Mononuclear cell (primary cell): Measurements from ENCODE around the gene OLFML3. TPM values are rescaled to one million over a fixed set of nuclear protein-coding genes. Genes with fewer than 3 reads are reported as not detected.
"Not testable (repeated sequence)": the region's sequence is repeated elsewhere in the genome, so short reads cannot be mapped to it uniquely, and the experiment has no call there.

Source experiments
- H3K27me3 ChIP-seq: 2 replicates; pipeline ENCODE4 v1.6.0; 2011; ENCODE audit warnings: low read length, control low read depth; ENCODE audit not compliant: insufficient read depth
- H3K4me1 ChIP-seq: 2 replicates; pipeline ENCODE4 v1.5.1; 2011; ENCODE audit warnings: mild to moderate bottlenecking, low read length, control low read depth; ENCODE audit not compliant: insufficient read depth
- H3K4me3 ChIP-seq: 2 replicates; pipeline ENCODE4 v1.5.1; 2011; ENCODE audit warnings: mild to moderate bottlenecking, low read length, moderate library complexity
- H3K9me3 ChIP-seq: 2 replicates; pipeline ENCODE4 v1.5.1; 2011; ENCODE audit warnings: low read depth, mild to moderate bottlenecking, control low read depth, low read length
- total RNA-seq: library from RNA; depleted of rRNA; stranded (reverse); fragments of >200 nt; gene quantifications from one replicate; pipeline ENCODE4 v1.2.3, GENCODE V29; 2012

Gene OLFML3
- total RNA-seq, 1 donor: 4.1 TPM

- not testable (repeated sequence) for H3K9me3 ChIP-seq, H3K27me3 ChIP-seq, H3K4me1 ChIP-seq, H3K4me3 ChIP-seq
Observed at GRCh38 chr1:114019724-114020123, 40.5 kb downstream of the OLFML3 start.

- no peak overlapping the region for H3K4me3 ChIP-seq
- H3K4me1 ChIP-seq: no peaks in the 10 kb centered on the region
- H3K27me3 ChIP-seq: no peaks in the 10 kb centered on the region
- H3K9me3 ChIP-seq: no peaks in the 10 kb centered on the region
Observed at GRCh38 chr1:114021665-114022099, 42.4 kb downstream of the OLFML3 start.

GRCh38 chr1:114022877-114023276 is 43.6 kb downstream of the OLFML3 start:
- Histone ChIP-seq H3K9me3 (no peaks in the 10 kb centered on the region), H3K4me1 (no peaks in the 10 kb centered on the region), H3K4me3 (no peak overlapping the region), H3K27me3 (no peaks in the 10 kb centered on the region)

- Histone ChIP-seq H3K9me3 (no peaks in the 10 kb centered on the region), H3K4me3 (no peak overlapping the region), H3K4me1 (no peaks in the 10 kb centered on the region), H3K27me3 (no peaks in the 10 kb centered on the region)
Observed at GRCh38 chr1:114023377-114023776, 44.1 kb downstream of the OLFML3 start.

- Histone ChIP-seq H3K4me1 (no peaks in the 10 kb centered on the region), H3K4me3 (no peak overlapping the region), H3K9me3 (no peaks in the 10 kb centered on the region), H3K27me3 (no peaks in the 10 kb centered on the region)
Observed at GRCh38 chr1:114024049-114024448, 44.8 kb downstream of the OLFML3 start.

GRCh38 chr1:114025609-114026401 is 46.5 kb downstream of the OLFML3 start:
- Histone ChIP-seq H3K9me3 (no peaks in the 10 kb centered on the region), H3K27me3 (no peaks in the 10 kb centered on the region), H3K4me3 (no peak overlapping the region), H3K4me1 (no peaks in the 10 kb centered on the region)

GRCh38 chr1:114026797-114027196 is 47.5 kb downstream of the OLFML3 start:
- Histone ChIP-seq H3K9me3 (no peaks in the 10 kb centered on the region), H3K4me3 (no peak overlapping the region), H3K27me3 (no peaks in the 10 kb centered on the region), H3K4me1 (no peaks in the 10 kb centered on the region)

Other genes with a start within 250 kb of the OLFML3 start
- gene PHTF1, start 220.0 kb upstream of the OLFML3 start, total RNA-seq: 8.1 TPM
- gene RSBN1, start 167.0 kb upstream of the OLFML3 start, total RNA-seq: 68.7 TPM
- gene PTPN22, start 107.8 kb upstream of the OLFML3 start, total RNA-seq: 70.5 TPM
- 1.6 TPM for gene BCL2L15, start 91.9 kb upstream of the OLFML3 start, total RNA-seq
- 22.4 TPM for gene AP4B1, start 74.7 kb upstream of the OLFML3 start, total RNA-seq
- gene DCLRE1B, start 74.1 kb upstream of the OLFML3 start, total RNA-seq: 4.3 TPM
- 99.5 TPM for gene HIPK1, start 50.1 kb upstream of the OLFML3 start, total RNA-seq
- under 0.01 TPM for gene SYT6, start 174.4 kb downstream of the OLFML3 start, total RNA-seq